MM.1S (cell line): ENCODE measurements around the gene TYR.

Experiments
- DNase-seq: peaks from one replicate; pipeline ENCODE4 v3.0.0-alpha.2; 2015
- H2AFZ ChIP-seq: fragments of 300-600 bp; sonication (generic); 2 replicates; pipeline ENCODE4 v1.6.0; 2016; ENCODE audit warnings: antibody characterized with exemption, low read length
- H3F3A ChIP-seq: fragments of 300-600 bp; sonication (generic); 2 replicates; pipeline ENCODE4 v1.6.1; 2016; ENCODE audit warnings: mild to moderate bottlenecking, antibody characterized with exemption, low read length, moderate library complexity, mixed read lengths; ENCODE audit not compliant: insufficient read depth
- H3K27ac ChIP-seq: fragments of 300-600 bp; sonication (generic); 2 replicates; pipeline ENCODE4 v1.5.1; 2016; ENCODE audit warnings: mild to moderate bottlenecking, low read length
- H3K27me3 ChIP-seq: fragments of 300-600 bp; sonication (generic); replicated peaks from 2 replicates; pipeline ENCODE4 v1.6.0; 2016; ENCODE audit warnings: low read length; ENCODE audit not compliant: insufficient read depth
- H3K36me3 ChIP-seq: fragments of 300-600 bp; sonication (generic); replicated peaks from 2 replicates; pipeline ENCODE4 v1.6.1; 2016; ENCODE audit warnings: mild to moderate bottlenecking, low read length, mixed read lengths; ENCODE audit not compliant: insufficient read depth
- H3K4me1 ChIP-seq: fragments of 300-600 bp; sonication (generic); 2 replicates; pipeline ENCODE4 v1.6.1; 2016; ENCODE audit warnings: low read length, mixed read lengths
- H3K4me2 ChIP-seq: fragments of 300-600 bp; sonication (generic); 2 replicates; pipeline ENCODE4 v1.6.0; 2016; ENCODE audit warnings: low read depth, low read length
- H3K4me3 ChIP-seq: fragments of 300-600 bp; sonication (generic); 2 replicates; pipeline ENCODE4 v1.5.1; 2016; ENCODE audit warnings: low read length, mixed read lengths
- H3K79me2 ChIP-seq: fragments of 300-600 bp; sonication (generic); 2 replicates; pipeline ENCODE4 v1.6.1; 2016; ENCODE audit warnings: mixed run types, low read length, mixed read lengths
- H3K9ac ChIP-seq: fragments of 300-600 bp; sonication (generic); 2 replicates; pipeline ENCODE4 v1.6.1; 2016; ENCODE audit warnings: low read length, mixed read lengths
- H3K9me2 ChIP-seq: fragments of 300-600 bp; sonication (generic); replicated peaks from 2 replicates; pipeline ENCODE4 v1.6.1; 2016; ENCODE audit warnings: mild to moderate bottlenecking, low read length, mixed read lengths; ENCODE audit not compliant: insufficient read depth
- H3K9me3 ChIP-seq: fragments of 300-600 bp; sonication (generic); replicated peaks from 2 replicates; pipeline ENCODE4 v1.6.1; 2016; ENCODE audit warnings: mild to moderate bottlenecking, low read length, mixed read lengths; ENCODE audit not compliant: insufficient read depth
- H4K20me1 ChIP-seq: fragments of 300-600 bp; sonication (generic); 2 replicates; pipeline ENCODE4 v1.6.1; 2016; ENCODE audit warnings: mild to moderate bottlenecking, low read length, moderate library complexity, mixed read lengths; ENCODE audit not compliant: insufficient read depth
- CTCF ChIP-seq: fragments of 300-600 bp; sonication (generic); IDR thresholded peaks from 2 replicates; pipeline ENCODE4 v1.5.1; 2016; ENCODE audit warnings: antibody characterized with exemption, low read length, mixed read lengths
- EZH2 ChIP-seq: fragments of 300-600 bp; sonication (generic); optimal IDR thresholded peaks from 2 replicates; pipeline ENCODE3; 2017; ENCODE audit warnings: low read depth, mild to moderate bottlenecking, antibody characterized with exemption, low read length, mixed read lengths
- EZH2phosphoT487 ChIP-seq: fragments of 300-600 bp; sonication (generic); IDR thresholded peaks from 2 replicates; pipeline ENCODE4 v1.6.1; 2018; ENCODE audit warnings: antibody characterized with exemption, low read length

TYR gene

DNA sequence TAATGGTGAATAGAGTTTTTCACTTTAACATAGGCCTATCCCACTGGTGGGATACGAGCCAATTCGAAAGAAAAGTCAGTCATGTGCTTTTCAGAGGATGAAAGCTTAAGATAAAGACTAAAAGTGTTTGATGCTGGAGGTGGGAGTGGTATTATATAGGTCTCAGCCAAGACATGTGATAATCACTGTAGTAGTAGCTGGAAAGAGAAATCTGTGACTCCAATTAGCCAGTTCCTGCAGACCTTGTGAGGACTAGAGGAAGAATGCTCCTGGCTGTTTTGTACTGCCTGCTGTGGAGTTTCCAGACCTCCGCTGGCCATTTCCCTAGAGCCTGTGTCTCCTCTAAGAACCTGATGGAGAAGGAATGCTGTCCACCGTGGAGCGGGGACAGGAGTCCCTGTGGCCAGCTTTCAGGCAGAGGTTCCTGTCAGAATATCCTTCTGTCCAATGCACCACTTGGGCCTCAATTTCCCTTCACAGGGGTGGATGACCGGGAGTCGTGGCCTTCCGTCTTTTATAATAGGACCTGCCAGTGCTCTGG lies at the start of gene TYR:
Gene TYR (plus strand): TSS at position 185 of the 541 bp plus-strand sequence. CDS start 79 bp downstream, at position 264.
- Histone ChIP-seq H3K79me2 (no peaks in the 10 kb centered on the region), H3K4me2 (no peak within 1 kb of the TSS), H3F3A (no peaks in the 10 kb centered on the region), H3K9me3 (no peaks in the 10 kb centered on the region), H3K27ac (no peak within 1 kb of the TSS), H2AFZ (0 out of 2 replicates have a peak within 1 kb of the TSS, but pooled peaks have one; percentile 19), H3K9me2 (no peaks in the 10 kb centered on the region), H3K9ac (no peak within 1 kb of the TSS), H3K4me3 (no peak within 1 kb of the TSS), H3K4me1 (no peaks in the 10 kb centered on the region), H4K20me1 (no peaks in the 10 kb centered on the region), H3K27me3 (no peaks in the 10 kb centered on the region), H3K36me3 (no peaks in the 10 kb centered on the region)
- no peak for TF ChIP-seq EZH2
- TF ChIP-seq EZH2phosphoT487: no peak
- TF ChIP-seq CTCF: no peak
- DNase-seq: no peak

GRCh38 chr11:89136606-89137005 lies 41.1 kb upstream of the TYR start:
- Histone ChIP-seq H3K4me2 (no peak overlapping the region), H3K27ac (no peak overlapping the region), H3K9me3 (no peaks in the 10 kb centered on the region), H2AFZ (no peak overlapping the region), H4K20me1 (no peaks in the 10 kb centered on the region), H3K27me3 (no peaks in the 10 kb centered on the region), H3K4me3 (no peak overlapping the region), H3K79me2 (no peaks in the 10 kb centered on the region), H3K9me2 (no peaks in the 10 kb centered on the region), H3F3A (no peaks in the 10 kb centered on the region), H3K4me1 (no peaks in the 10 kb centered on the region), H3K9ac (no peak overlapping the region), H3K36me3 (no peaks in the 10 kb centered on the region)
- TF ChIP-seq CTCF: no peak
- TF ChIP-seq EZH2phosphoT487: no peak
- TF ChIP-seq EZH2: no peak
- DNase-seq: no peak

- Histone ChIP-seq H3K27ac (no peak overlapping the region), H3K9me3 (no peaks in the 10 kb centered on the region), H3K36me3 (no peaks in the 10 kb centered on the region), H3F3A (no peaks in the 10 kb centered on the region), H3K9me2 (no peaks in the 10 kb centered on the region), H3K79me2 (no peaks in the 10 kb centered on the region), H4K20me1 (no peaks in the 10 kb centered on the region), H3K4me2 (no peak overlapping the region), H2AFZ (no peak overlapping the region), H3K4me1 (no peaks in the 10 kb centered on the region), H3K9ac (no peak overlapping the region), H3K4me3 (no peak overlapping the region), H3K27me3 (no peaks in the 10 kb centered on the region)
- DNase-seq: no peak
- TF ChIP-seq EZH2phosphoT487 (no peak), CTCF (no peak)
These were observed 30.4 kb upstream of the TYR start for GRCh38 chr11:89147229-89147628.
